ENCODE results near the gene C10orf90. TPM values are rescaled to one million over a fixed set of nuclear protein-coding genes. Genes with fewer than 3 reads are reported as not detected.

C10orf90 gene
- 0.62 TPM in 1 of 2 replicates, not detected in the other for total RNA-seq (2014; rRNA removed; shearing (Covaris generic))

- no peak within 1 kb of the TSS for H3K4me3 ChIP-seq (ENCODE audit: insufficient read depth, low read depth, low read length)
- no peaks in the 10 kb centered on the region; the same call in 1 of the 2 replicates for H3K27me3 ChIP-seq (ENCODE audit: control insufficient read depth, insufficient read depth, low read length)
- H3K36me3 ChIP-seq (replicated peaks; ENCODE audit: control insufficient read depth, insufficient read depth, low read length) = no peaks in the 10 kb centered on the region
- DNase-seq = no peak
Observed at GRCh38 chr10:126670056-126670894, at the start of gene C10orf90. C10orf90 (minus strand) TSS chr10:126670693; CDS start chr10:126670480, 213 bp downstream.

GRCh38 chr10:126716366-126716765 lies 45.9 kb upstream of the C10orf90 start:
- no peaks in the 10 kb centered on the region for H3K36me3 ChIP-seq (replicated peaks; ENCODE audit: control insufficient read depth, insufficient read depth, low read length)
- H3K27me3 ChIP-seq (ENCODE audit: control insufficient read depth, insufficient read depth, low read length) = no peaks in the 10 kb centered on the region
- H3K4me3 ChIP-seq (ENCODE audit: insufficient read depth, low read depth, low read length) = no peak overlapping the region
- DNase-seq = no peak

GRCh38 chr10:126713594-126713993 lies 43.1 kb upstream of the C10orf90 start:
- H3K27me3 ChIP-seq (ENCODE audit: control insufficient read depth, insufficient read depth, low read length) = no peaks in the 10 kb centered on the region
- H3K36me3 ChIP-seq (replicated peaks; ENCODE audit: control insufficient read depth, insufficient read depth, low read length) = no peaks in the 10 kb centered on the region
- DNase-seq = no peak
- no peak overlapping the region for H3K4me3 ChIP-seq (ENCODE audit: insufficient read depth, low read depth, low read length)

- DNase-seq = no peak
- no peak overlapping the region for H3K4me3 ChIP-seq (ENCODE audit: insufficient read depth, low read depth, low read length)
- H3K27me3 ChIP-seq (ENCODE audit: control insufficient read depth, insufficient read depth, low read length) = no peaks in the 10 kb centered on the region
- H3K36me3 ChIP-seq (replicated peaks; ENCODE audit: control insufficient read depth, insufficient read depth, low read length) = no peaks in the 10 kb centered on the region
Observed at GRCh38 chr10:126712681-126713080, 42.2 kb upstream of the C10orf90 start.

- no peak for DNase-seq
- Histone ChIP-seq H3K27me3 (ENCODE audit: control insufficient read depth, insufficient read depth, low read length) (no peaks in the 10 kb centered on the region), H3K36me3 (replicated peaks; ENCODE audit: control insufficient read depth, insufficient read depth, low read length) (no peaks in the 10 kb centered on the region), H3K4me3 (ENCODE audit: insufficient read depth, low read depth, low read length) (no peak overlapping the region)
Observed at GRCh38 chr10:126705951-126706565, 35.6 kb upstream of the C10orf90 start.

GRCh38 chr10:126705131-126705530 lies 34.6 kb upstream of the C10orf90 start:
- H3K4me3 ChIP-seq (ENCODE audit: insufficient read depth, low read depth, low read length) = no peak overlapping the region
- no peaks in the 10 kb centered on the region for H3K36me3 ChIP-seq (replicated peaks; ENCODE audit: control insufficient read depth, insufficient read depth, low read length)
- H3K27me3 ChIP-seq (ENCODE audit: control insufficient read depth, insufficient read depth, low read length) = no peaks in the 10 kb centered on the region
- no peak for DNase-seq

- no peak for DNase-seq
- no peaks in the 10 kb centered on the region for H3K36me3 ChIP-seq (replicated peaks; ENCODE audit: control insufficient read depth, insufficient read depth, low read length)
- H3K4me3 ChIP-seq (ENCODE audit: insufficient read depth, low read depth, low read length) = no peak overlapping the region
- H3K27me3 ChIP-seq (ENCODE audit: control insufficient read depth, insufficient read depth, low read length) = no peaks in the 10 kb centered on the region
Observed at GRCh38 chr10:126704649-126705048, 34.2 kb upstream of the C10orf90 start.

- Histone ChIP-seq H3K27me3 (ENCODE audit: control insufficient read depth, insufficient read depth, low read length) (no peaks in the 10 kb centered on the region), H3K36me3 (replicated peaks; ENCODE audit: control insufficient read depth, insufficient read depth, low read length) (no peaks in the 10 kb centered on the region), H3K4me3 (ENCODE audit: insufficient read depth, low read depth, low read length) (no peak overlapping the region)
- DNase-seq = no peak
Observed at GRCh38 chr10:126702181-126702580, 31.7 kb upstream of the C10orf90 start.

GRCh38 chr10:126701526-126701925 lies 31.0 kb upstream of the C10orf90 start:
- Histone ChIP-seq H3K27me3 (ENCODE audit: control insufficient read depth, insufficient read depth, low read length) (no peaks in the 10 kb centered on the region), H3K36me3 (replicated peaks; ENCODE audit: control insufficient read depth, insufficient read depth, low read length) (no peaks in the 10 kb centered on the region), H3K4me3 (ENCODE audit: insufficient read depth, low read depth, low read length) (no peak overlapping the region)
- no peak for DNase-seq

GRCh38 chr10:126696684-126697083 lies 26.2 kb upstream of the C10orf90 start:
- Histone ChIP-seq H3K4me3 (ENCODE audit: insufficient read depth, low read depth, low read length) (no peak overlapping the region), H3K27me3 (ENCODE audit: control insufficient read depth, insufficient read depth, low read length) (no peaks in the 10 kb centered on the region), H3K36me3 (replicated peaks; ENCODE audit: control insufficient read depth, insufficient read depth, low read length) (no peaks in the 10 kb centered on the region)
- no peak for DNase-seq

GRCh38 chr10:126691456-126691855 lies 21.0 kb upstream of the C10orf90 start:
- Histone ChIP-seq H3K36me3 (replicated peaks; ENCODE audit: control insufficient read depth, insufficient read depth, low read length) (no peaks in the 10 kb centered on the region), H3K27me3 (ENCODE audit: control insufficient read depth, insufficient read depth, low read length) (no peaks in the 10 kb centered on the region), H3K4me3 (ENCODE audit: insufficient read depth, low read depth, low read length) (no peak overlapping the region)
- DNase-seq = no peak

GRCh38 chr10:126690534-126690933 lies 20.0 kb upstream of the C10orf90 start:
- Histone ChIP-seq H3K4me3 (ENCODE audit: insufficient read depth, low read depth, low read length) (no peak overlapping the region), H3K36me3 (replicated peaks; ENCODE audit: control insufficient read depth, insufficient read depth, low read length) (no peaks in the 10 kb centered on the region), H3K27me3 (ENCODE audit: control insufficient read depth, insufficient read depth, low read length) (no peaks in the 10 kb centered on the region)
- no peak for DNase-seq

- Histone ChIP-seq H3K36me3 (replicated peaks; ENCODE audit: control insufficient read depth, insufficient read depth, low read length) (no peaks in the 10 kb centered on the region), H3K27me3 (ENCODE audit: control insufficient read depth, insufficient read depth, low read length) (no peaks in the 10 kb centered on the region), H3K4me3 (ENCODE audit: insufficient read depth, low read depth, low read length) (no peak overlapping the region)
- DNase-seq = no peak
Observed at GRCh38 chr10:126689461-126689994, 19.0 kb upstream of the C10orf90 start.

GRCh38 chr10:126687121-126687606 lies 16.7 kb upstream of the C10orf90 start:
- DNase-seq = peak; percentile 34
- H3K36me3 ChIP-seq (replicated peaks; ENCODE audit: control insufficient read depth, insufficient read depth, low read length) = no peaks in the 10 kb centered on the region
- no peak overlapping the region for H3K4me3 ChIP-seq (ENCODE audit: insufficient read depth, low read depth, low read length)
- no peaks in the 10 kb centered on the region for H3K27me3 ChIP-seq (ENCODE audit: control insufficient read depth, insufficient read depth, low read length)

- Histone ChIP-seq H3K36me3 (replicated peaks; ENCODE audit: control insufficient read depth, insufficient read depth, low read length) (no peaks in the 10 kb centered on the region), H3K27me3 (ENCODE audit: control insufficient read depth, insufficient read depth, low read length) (no peaks in the 10 kb centered on the region), H3K4me3 (ENCODE audit: insufficient read depth, low read depth, low read length) (no peak overlapping the region)
- DNase-seq = no peak
Observed at GRCh38 chr10:126686719-126687118, 16.2 kb upstream of the C10orf90 start.

Measured in H7 (cell line).